GM21360 (cell line): ENCODE results near the gene XIAP.
A peak's percentile ranks its signal among the peaks of the same experiment; 100 is the strongest.

Source experiments
- ATAC-seq: cut with Tn5 transposase; IDR thresholded peaks from one replicate; pipeline ENCODE4 v1.9.1; 2021; ENCODE audit warnings: mild to moderate bottlenecking, moderate library complexity; ENCODE audit not compliant: unreplicated experiment

Gene XIAP

DNA sequence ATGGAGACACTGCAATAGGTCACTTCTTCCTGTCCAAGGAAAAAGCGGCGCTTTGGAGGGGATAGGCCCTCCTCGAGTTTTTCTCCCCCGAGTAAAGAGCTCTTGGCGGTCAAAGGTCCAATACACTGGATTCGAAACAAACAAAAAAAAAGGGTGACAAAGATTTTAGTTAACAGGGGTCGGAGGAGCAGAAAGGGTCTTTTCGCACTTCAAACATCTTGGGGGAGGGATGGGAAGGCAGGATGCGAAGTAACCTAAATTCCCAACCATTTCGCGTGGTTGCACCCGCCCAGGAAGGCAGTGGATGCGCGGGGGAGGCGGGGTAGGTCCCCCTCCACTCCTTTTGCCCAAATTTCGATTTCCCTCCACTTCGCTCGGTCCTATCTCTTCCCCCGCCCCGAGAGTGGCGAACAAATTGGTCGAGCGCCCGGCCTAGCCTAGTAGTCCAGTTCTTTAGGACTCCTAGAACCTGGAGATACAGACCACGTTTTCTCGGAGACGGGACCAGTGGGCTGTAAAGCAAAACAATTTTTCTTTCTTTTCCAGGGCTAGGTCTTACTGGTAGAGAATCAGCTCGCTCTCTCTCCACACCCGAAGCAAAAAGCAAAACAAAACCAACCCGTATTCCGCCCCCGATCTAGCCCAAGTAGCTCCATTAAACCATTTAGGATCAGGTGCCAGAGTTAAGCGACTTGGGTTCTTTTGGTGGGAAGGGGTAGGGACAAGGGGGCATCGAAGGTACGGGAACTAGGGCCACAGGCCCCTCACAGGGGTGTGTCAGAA, 99.6 kb downstream of the XIAP start:
- ATAC-seq = no peak

- ATAC-seq = no peak
Measured at GRCh38 chrX:123960956-123961267, 101.1 kb downstream of the XIAP start.

DNA sequence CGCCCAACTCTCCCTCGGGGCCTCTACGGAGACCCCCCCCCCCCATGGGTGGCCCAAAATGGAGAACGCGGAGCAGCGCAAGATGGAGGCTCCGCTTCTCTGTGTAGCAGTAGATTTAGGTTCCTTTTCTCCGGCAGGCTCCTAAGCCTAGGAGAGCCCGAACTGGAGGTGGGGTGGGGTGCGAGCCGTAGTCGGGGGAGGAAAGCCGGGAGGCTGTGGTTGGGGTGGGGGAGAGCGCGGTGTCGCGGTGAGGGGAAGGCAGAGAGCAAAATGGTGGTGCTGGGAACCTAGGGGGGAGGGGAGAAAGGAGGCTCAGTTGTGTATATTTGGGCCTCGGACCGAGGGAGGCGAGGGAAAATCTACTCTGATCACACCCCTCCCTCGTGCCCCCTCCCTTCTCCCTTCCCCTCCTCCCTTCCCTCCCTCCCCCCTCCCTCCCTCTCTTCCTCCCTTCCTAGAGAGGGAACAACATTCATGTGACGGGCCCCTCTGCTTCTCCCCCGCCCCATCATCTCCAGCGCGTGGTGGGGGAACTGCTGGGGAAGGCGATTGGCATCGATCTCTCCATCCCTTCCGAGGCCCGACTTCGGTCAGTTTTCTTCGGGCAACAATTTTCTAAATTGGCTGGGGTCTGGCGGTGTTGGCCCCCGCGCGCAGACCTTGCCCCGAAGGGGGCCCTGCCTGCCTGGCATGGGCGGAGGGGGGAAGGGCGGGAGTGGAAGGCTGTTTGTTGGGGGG, 101.6 kb downstream of the XIAP start, which contains the start of gene STAG2:
STAG2 (plus strand) TSS at position 439 of the 738 bp plus-strand sequence. CDS start 60,922 bp downstream, outside the sequence.
- ATAC-seq = peak; percentile 26

DNA sequence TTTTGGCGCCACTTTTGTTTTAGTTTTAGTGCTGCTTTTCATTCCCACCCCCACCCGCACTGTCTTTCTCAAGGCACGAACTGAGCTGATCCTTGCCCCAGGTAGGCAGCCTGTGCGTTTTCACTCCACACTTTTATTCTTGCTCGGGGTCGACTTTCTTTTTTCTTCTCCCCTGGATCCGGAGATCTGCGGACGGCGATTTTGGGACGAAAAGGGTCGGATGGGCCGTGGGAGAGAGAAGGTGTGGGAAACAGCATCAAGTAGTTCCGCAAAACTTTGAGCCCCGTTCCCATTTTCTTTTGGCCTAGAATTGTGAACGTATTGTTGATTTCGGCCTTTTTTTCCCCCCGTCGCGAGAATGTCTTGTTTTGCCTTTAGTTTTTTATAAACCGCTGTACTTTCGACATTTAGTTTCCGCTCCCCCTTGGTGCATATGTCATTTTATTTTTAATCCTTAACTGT, 102.2 kb downstream of the XIAP start:
- ATAC-seq = no peak

GRCh38 chrX:123962794-123963373, 103.0 kb downstream of the XIAP start:
- ATAC-seq = peak; percentile 53
